NCI-H2081 (cell line): ENCODE data around the gene GABRD.

ENCODE experiments used
- DNase-seq, 2 experiments: peaks; one replicate each; lab custom pipeline; 2025; lab: John Stamatoyannopoulos, UW

Gene GABRD

DNA sequence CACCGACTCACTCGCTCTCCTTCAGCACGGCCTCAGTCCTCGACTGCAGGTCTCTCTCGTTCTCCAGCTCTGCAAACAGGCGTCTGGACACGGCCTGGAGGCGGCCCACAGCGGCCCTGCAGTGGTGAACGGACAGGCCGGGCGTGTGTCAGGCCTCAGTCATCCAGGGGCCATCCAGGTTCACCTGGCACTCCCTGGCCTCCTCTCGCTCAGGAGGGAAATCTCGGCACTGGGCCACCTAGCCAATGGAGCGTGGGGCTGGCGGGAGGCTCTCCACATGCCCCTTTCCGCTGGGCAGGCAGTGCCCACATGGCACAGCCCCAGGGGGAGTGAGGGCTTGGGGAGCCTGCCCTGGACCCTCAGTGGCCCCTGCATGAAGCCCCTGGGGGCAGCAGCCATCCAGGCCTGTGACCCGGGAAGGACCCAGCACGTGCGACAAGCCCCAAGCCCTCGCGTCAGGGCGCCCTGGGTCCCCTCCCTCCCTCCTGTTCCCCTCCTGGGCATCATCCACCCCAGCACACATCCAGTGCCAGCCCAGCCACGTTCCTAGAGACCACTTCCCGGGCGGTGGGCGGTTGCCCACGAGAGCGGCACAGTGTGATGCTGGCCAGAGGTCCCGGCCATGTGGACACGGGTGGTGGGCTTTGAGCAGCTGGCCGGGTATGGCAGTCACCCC, 33.6 kb upstream of the GABRD start:
- no peak for DNase-seq

DNA sequence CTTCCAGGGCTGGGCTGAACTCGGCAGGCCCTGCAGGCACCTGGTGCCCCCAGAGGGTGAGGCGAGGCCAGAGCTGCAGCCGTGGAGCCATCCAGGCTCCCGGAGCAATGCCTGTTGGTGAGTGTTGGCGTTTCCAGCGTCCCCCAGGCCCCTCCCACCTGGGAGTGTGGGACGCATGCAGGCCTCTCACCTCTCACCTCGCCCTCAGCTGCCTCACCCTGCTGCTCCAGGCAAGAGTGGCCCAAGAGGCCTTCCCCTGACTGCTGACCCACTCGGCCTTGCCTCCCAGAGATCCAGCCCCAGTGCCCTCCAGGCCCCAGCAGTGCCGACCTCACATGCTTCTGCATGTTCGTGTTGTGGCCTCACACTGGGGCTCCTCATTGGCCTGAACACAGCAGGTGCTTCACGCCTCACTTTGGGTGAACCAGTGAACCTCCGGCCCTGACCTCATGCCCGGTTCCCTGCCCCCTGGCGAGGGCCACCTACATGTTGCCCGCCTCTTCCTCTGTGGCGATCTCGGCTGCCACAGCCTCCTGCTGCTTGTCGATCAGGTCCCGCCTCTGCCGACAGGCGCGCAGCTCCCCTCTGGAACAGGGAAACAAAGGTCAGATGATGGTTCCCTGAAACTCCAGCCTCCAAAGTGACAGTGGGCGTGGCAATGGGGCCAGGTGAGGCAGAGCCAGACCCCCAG, 32.5 kb upstream of the GABRD start:
- no peak for DNase-seq

DNA sequence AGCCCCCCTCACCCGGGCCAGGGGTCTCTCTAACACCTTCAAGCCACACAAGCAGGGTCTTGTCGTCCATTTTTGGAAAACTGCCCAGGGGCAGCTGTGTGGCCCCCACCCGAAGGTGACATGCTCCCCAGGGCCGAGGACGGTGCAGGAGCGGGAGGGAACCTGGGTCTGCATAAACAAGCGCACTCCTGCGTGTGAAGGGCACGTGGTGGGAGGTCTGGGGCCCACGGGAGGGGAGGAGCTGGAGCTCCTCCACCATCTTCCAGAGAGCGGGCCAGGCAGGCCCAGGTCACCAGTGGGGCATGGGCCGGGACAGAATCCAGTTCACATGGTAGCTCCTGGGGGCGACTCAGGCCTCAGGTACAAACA, 32.0 kb upstream of the GABRD start:
- no peak for DNase-seq

DNA sequence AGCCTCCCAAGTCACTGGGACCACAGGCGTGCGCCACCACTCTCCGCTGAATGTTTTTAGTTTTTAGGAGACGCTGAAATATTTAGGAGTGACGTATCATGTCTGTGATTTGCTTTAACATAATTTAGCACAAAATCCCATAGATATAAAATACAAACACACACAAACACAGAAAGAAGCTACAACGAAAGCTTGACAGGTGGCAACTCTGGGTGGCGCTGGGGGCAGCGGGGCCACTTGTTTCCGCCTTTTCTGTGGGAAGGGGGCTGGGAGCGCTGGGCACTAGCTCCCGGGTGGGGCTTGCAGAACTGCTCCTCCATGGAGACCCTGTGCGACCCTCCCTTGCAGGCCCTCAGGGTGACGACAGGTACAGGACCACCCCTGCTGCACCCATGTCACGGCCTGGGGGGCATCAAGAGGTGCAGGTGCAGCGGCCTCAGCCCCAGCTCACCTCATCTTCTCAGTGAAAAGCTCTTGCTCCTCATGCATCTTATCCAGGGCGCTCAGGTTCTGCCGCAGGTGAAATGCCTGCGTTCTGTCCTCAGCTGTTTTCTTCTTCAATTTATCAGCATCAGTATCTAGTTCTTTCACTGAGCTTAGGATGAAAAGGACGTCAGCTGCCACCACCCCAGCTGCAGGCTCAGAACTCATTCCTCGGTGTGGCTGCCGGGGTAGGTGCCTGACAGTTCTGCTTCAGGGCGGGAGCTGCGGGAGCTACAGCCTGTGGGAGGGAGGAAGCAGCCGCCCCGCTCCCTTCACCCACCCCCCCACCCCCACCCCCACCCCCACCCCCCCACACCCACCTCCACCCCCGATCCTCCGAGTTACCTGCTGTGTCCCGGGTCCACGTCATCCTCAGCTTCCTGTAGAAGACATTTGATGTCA, 30.8 kb upstream of the GABRD start:
- no peak for DNase-seq

DNA sequence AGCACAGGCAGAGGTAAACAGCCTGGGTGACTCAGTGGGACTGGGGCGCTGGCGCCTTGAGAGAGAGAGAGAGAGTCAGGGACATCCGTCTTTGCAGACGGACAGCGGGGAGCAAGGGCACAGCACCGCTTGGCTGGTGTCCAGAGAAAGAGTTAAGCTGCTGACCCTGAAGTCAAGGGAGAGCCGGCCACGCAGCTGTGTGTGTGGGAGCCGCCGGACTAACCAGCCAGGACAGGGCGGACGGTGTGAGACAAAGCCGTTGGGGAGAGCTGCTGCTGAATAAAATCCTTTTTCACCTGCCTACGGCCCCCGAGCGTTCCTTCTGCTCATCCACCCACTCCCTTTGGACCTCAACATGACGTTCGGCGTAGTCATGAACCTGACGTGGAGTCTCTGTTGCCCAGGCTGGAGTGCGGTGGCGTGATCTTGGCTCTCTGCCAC, 30.0 kb upstream of the GABRD start:
- DNase-seq, result no peak

DNA sequence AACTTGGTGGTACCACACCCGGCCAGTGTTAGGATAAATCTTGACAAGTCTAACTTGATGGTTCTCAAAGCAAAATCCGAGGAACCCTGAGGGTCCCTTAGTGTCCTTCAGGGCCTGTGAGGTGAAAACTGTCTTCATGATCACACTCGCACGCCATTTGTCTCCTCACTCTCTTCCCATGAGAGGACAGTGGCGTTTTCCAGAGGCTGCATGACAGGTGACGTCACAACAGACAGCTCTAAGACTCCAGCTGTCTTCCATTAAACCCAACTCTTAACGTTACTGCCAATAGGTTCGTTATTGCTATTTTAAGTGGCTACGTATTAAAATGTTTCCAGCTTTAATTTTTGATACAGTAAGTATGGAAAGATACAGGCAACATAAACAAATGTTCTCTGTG, 29.4 kb upstream of the GABRD start:
- DNase-seq, result no peak

DNA sequence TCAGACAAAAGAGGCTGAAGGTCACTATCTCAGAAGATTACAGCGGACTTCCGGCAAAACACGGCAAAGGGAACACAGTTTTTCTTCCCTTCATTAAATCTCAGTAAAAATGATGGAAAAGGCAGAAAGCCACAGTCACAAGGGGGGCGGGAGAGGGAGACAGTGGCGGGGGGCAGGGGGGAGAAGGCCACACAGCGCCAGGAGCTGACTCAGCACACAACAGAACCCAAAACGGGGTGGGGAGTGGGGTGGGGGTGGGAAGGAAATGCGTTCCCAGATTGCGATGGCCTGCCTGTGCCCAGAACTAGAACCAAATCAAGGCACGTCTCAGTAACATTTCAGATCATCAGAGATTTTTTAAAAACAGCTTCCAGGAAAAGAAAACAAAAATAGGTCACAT, 28.9 kb upstream of the GABRD start:
- no peak for DNase-seq

DNA sequence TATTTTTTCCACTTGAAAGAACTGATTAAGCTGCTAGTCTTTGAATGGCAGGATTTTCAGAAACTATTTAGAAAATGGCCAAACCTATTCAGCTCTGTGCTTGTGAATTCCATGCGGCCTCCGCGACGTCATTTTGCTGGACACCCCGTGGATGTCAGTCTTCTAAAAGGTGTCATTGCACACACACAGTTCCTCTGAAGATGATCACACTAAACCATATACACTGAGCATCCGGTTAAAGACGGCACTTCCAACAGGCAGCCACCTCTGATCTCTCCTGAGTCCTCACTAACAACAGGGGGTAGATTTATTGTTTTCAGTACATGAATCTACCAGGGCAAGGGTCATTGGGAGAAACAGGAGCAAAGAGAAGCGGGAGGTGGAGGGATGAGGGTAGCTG, 24.6 kb upstream of the GABRD start:
- no peak for DNase-seq

DNA sequence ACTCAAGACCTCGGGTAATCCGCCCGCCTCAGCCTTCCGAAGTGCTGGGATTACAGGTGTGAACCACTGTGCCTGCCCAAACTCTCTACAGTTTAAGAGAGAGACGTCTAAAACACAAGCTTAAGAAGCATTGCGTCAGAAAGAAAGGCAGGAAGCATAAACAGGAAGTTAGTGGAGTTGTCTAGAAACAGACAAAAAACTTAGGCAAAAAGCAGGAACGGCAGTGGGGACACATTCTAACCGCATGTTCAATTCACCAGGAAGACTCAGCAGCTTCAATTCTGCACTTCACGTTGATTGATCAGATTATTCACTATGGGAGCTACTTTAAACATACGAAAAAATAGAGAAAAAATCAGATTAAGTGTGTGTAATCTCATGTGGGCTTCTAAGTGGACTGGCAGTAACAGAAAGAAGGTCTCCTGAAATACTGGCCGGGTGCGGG, 22.9 kb upstream of the GABRD start:
- DNase-seq, result no peak

DNA sequence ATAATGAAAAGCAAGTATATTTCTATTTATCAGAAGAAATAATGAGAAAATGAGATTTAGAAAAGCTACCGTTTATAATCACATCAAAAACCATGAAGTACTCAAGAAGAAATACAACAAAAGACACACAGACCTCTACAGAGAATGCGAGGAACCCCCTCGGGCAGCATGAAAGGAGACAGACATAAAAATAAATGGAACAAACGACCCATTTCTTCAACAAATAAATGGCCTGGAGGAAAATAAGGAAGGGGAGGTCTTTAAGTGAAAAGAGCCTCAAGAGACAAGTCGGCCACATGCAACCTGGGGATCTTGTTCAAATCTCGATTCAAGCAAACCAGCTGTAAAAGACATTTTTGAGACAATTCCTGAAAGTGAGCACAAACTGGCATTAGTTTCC, 21.6 kb upstream of the GABRD start:
- DNase-seq, result no peak

DNA sequence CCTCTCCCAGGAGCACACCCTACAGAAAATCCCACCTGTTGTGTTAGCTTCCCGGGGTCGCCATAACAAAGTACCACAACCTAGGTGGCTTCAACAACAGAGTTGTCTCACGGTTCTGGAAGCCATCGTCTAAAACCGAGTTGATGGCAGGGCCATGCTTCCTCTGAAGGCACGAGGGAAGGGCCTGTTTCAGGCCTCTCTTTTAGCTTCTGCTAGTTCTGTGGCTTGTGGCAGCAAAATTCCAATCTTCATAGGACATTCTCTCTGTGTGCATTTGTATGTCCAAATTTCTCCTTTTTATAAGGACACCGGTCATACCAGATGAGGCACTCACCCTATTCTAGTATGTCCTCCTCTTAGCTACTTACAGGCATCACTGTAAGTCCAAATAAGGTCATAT, 18.7 kb upstream of the GABRD start:
- DNase-seq, result no peak

DNA sequence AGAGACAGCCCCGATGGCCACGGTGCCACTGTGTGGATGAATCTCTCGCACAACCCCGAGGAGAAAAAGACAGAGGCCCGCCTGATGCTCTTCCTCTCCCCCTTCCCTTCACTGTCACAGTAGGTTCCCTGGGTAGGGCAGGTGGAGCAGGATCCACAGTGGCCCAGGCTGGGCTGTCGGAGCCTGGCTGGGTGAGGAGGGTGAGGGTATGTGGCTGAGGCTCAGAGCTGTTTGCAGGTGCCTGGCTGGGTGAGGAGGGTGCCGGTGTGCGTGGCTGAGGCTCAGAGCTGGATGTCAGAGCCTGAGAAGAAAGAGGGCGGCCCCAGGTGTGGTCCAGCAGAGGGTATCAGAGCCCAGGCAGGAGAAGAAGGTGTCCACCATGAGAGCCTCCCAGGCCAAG, 18.3 kb upstream of the GABRD start:
- DNase-seq, result no peak

DNA sequence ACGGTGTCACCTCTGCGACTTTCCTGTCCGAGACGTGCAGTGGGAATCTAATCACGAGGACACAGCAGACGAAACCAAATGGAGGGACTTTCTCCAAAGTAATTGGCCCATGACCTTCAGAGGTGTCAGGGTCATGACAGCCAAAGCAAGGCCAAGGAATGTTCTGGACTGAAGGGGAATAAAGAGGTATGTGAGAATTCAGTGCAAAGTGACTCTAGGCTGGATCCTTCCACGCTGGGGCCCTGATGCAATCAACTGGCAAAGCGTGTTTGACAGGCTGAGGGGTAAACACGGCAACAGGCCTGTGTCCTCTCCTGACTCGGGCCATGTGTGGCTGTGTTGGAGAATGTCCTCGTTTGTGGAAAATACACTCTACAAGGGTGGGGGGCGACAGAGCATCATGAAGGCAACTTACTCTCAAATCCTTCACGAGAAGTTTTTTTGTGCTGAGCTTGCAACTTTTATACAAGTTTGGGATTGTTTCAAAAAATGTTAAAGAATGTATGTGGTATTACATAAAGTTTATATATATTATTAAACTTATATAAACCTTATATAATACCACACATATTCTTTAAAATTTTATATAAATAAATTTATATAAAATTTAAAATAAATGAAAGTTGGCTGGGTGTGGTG, 17.3 kb upstream of the GABRD start:
- no peak for DNase-seq

DNA sequence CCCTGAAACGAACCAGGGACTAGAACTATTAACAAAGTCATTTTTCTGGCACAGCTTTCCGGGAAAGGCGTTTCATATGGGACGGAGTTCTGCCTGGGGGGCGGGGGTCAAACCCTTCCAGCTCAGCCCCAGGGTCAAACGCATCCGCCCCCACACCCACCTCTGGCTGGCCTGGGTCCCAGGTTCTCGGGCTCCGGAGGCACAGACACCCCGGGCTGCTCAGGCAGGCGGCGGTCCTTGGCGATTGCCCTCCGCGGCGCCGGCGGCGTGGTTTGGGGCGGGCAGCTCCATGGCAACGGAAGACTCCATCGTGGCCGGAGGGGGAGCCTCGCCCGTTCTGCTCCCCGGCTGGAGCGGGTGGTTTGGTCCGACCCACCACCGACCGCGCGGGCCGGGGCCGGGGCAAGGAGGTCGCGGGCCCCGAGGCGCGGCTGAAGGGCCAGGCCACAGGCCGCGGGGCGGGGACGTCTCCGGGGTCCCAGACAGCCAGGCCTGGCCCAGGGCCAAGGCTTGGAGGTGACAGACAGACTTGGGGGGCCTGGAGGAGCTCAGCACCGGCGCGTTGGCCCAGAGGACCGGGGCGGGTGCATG, 15.5 kb upstream of the GABRD start, which contains the start of gene CFAP74:
Gene CFAP74 (minus strand): TSS at position 246 of the 591 bp plus-strand sequence. CDS start 12,830 bp downstream, outside the sequence.
- DNase-seq, result peak in 1 of 2 experiments; percentile 54

DNA sequence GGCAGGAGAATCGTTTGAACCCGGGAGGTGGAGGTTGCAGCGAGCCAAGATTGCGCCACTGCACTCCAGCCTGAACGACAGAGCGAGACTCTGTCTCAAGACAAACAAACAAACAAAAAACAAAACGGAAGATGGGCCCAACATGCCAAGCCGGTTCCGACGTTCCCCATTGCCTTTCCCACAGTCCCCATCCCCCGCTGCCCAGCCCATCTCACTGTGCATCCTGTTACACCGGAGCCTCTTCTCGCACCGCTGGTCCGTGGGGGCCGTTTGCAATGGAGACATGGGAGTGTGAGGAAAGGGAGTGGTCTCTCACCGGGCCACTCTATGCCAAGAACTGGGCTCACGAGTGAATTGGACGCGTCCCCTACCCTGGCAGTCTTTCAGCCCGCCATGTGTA, 14.3 kb upstream of the GABRD start:
- DNase-seq, result no peak

DNA sequence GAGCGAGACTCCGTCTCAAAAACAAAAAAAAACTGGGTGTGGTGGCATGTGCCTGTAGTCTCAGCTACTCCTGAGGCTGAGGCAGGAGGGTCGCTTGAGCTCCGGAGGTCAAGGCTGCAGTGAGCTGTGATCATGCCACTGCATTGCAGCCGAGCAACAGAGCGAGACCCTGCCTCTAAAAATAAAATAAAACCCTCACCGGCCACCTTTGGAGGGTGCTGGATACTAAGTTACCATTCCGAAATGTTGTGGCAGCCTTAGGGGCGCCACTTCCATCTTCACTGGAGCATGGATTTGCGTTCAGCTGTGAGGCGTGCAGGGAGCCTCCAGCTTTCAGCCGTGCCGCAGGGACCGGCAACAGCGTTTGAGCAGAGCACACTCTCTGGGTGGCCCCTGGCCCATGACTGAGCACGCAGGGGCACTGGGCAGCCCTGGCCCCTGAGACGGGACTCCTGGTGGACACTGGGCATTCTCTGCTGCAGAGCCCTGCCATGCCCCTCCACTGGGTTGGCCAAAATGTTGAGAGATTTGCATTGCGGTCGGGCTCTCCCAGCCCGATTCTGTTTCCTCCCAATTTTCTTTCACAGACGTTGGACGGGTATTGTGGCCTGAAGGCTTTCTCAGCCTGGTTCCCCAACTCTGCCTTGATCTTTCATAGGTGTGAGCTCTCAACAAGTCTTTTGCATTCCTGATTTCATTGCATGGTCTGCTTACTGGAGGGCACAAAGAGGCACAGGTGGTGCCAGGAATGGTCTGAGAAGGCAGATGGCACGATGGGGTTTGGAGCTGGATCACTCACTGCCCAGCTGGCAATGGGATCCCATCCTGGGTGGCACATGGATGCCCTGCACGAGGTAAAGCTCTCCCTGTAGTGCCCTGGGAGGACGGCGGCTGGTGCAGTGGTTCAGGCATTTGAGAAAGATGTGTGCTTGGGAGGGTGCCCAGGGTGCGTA, 9.8 kb upstream of the GABRD start:
- no peak for DNase-seq

DNA sequence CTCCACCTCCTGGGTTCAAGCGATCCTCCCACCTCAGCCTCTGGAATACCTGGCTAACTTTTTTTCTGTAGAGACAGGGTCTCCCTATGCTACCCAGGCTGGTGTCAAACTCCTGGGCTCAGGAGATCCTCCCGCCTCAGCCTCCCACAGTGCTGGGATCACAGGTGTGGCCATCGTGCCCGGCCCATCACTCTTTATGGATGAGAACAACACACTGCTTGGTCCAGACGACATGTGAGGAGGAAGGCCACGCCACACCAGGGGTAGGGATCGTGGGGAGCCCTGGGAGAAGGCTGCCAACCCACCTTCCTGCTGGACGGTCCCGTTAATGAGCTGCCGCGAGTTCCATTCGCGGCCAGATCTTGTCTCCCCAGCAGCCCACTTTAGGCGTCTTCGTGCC, 5.0 kb upstream of the GABRD start:
- DNase-seq, result no peak

DNA sequence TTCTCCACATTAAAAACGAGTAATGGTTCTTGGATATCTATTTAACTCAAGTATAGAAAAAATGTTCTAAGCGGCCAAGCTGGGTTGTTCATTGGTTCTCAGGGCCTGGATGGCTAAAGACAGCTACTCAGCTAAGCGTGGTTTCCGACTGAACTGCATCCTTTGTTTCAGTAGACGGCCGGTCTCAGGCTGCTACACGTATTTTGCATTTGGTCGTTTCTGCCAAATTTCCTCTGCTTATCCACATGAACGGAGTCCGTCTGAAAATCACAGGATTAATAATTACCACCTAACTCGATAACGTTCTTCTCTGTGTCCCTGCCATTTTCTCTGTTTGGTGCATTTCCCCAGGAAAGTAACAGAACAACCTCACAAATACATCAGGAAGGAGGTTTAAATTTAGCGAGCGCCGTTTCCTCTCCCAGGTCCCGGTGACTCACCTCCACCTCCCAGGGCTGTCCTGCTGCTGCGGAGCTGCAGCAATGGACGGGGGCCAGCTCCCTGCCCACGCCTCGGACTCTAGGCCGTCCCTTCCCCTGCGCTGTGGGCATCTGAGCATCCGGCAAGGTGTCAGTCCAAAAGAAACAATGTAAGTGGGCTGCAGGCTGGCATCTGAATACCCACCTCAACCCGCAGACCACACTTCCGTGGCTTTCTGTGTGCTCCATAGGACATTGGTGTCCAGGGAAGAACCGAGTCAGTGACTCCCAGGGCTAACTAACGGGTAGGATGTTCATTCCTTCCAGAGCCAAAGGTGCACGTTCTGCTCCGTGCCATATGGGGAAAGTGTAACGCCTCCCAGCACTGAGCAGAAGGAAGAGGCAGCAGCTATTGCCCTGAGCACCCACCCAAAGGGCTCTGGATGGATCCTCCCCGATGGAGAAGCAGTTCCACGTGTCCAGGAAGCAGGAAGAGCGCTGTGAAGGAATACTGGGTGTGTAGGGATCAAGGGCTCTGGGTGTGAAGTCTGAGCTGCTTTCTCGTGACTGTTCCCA, 4.1 kb upstream of the GABRD start:
- no peak for DNase-seq

DNA sequence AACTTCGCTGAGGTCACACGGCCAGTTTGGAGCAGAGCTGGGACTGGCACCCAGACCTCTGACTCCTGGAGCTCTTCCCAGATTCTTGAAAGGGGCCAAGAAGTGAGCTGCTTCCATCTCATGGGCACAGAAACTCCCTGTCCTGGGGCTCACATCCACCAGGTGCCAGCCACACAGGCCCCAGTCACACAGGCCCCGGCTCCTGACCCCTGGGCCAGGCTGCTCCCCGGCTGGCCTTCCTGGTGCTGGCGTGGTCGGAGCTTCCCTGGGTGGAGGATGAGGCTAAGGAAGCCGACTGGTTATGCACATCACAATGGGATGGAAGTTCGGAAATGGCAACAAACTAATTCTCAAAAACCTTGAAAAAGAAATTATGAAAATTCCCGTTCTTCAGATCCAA, 3.0 kb upstream of the GABRD start:
- DNase-seq, result no peak
